IMR-90 (cell line): ENCODE results near the gene MYEOV.

Experiments
- CTCF ChIP-seq: conservative IDR thresholded peaks from 2 replicates; pipeline ENCODE4 v1.5.1; 2012; ENCODE audit warnings: mild to moderate bottlenecking, low read depth, low read length, improper control_type of control experiment
- ELK1 ChIP-seq: fragments of 150-350 bp; IDR thresholded peaks from 2 replicates; pipeline ENCODE4 v1.6.1; 2016; ENCODE audit warnings: low read depth, mild to moderate bottlenecking, low read length, moderate library complexity, borderline replicate concordance
- MAZ ChIP-seq: IDR thresholded peaks from 2 replicates; pipeline ENCODE4 v1.6.1; 2012; ENCODE audit warnings: low read depth, mild to moderate bottlenecking, low read length, improper control_type of control experiment, moderate library complexity, borderline replicate concordance
- POLR2A ChIP-seq: IDR thresholded peaks from 2 replicates; pipeline ENCODE4 v1.6.1; 2012; ENCODE audit warnings: mild to moderate bottlenecking, low read depth, low read length

GRCh38 chr11:69265911-69266510 lies 27.9 kb upstream of the MYEOV start:
- TF ChIP-seq MAZ, result no peak
- TF ChIP-seq ELK1, result no peak
- no peak for TF ChIP-seq CTCF
- no peak for TF ChIP-seq POLR2A
